DOHH2 (cell line): ENCODE measurements around the gene SCN1A.

Experiments
- CTCF ChIP-seq: fragments of 200-600 bp; sonication (generic); IDR thresholded peaks from one replicate; pipeline ENCODE4 v1.5.1; 2014; ENCODE audit warnings: antibody characterized with exemption, mild to moderate bottlenecking, low read depth, low read length; ENCODE audit not compliant: poor library complexity, severe bottlenecking
- EZH2phosphoT487 ChIP-seq: fragments of 200-600 bp; sonication (generic); IDR thresholded peaks from 2 replicates; pipeline ENCODE4 v1.6.1; 2017; ENCODE audit warnings: borderline replicate concordance, mild to moderate bottlenecking, antibody characterized with exemption, low read length, moderate library complexity, mixed read lengths

- no peak for TF ChIP-seq CTCF
- no peak for TF ChIP-seq EZH2phosphoT487
Observed at GRCh38 chr2:166126007-166126639, 1.7 kb downstream of the SCN1A start.
